Esophagus squamous epithelium (tissue), 5 donors: ENCODE results near the gene KIAA1614. TPM values are rescaled to one million over a fixed set of nuclear protein-coding genes. Genes with fewer than 3 reads are reported as not detected.

Experiments
- DNase-seq: peaks from one replicate; lab custom pipeline; 2025; lab: John Stamatoyannopoulos, UW
- H3K27ac ChIP-seq, 4 donors: fragments of 200-600 bp; sonication (generic); one replicate each; pipeline ENCODE4 v1.5.1; 2016 to 2019; ENCODE audit warnings: mild to moderate bottlenecking in 1 of 4
- H3K27me3 ChIP-seq, 4 donors: fragments of 200-600 bp; sonication (generic); 1 replicate in 3 of 4; 2 replicates in 1 of 4; pipeline versions ENCODE4 v1.5.1 to v1.6.0; 2017 to 2021; ENCODE audit warnings: antibody characterized with exemption in 1 of 4
- H3K36me3 ChIP-seq, 3 donors: fragments of 200-600 bp; sonication (generic); one replicate each; pipeline ENCODE4 v1.5.1; 2016 to 2019
- H3K4me1 ChIP-seq, 3 donors: fragments of 200-600 bp; sonication (generic); one replicate each; pipeline ENCODE4 v1.5.1; 2017 to 2019
- H3K4me3 ChIP-seq, 4 donors: fragments of 200-600 bp; sonication (generic); 1 replicate in 3 of 4; 2 replicates in 1 of 4; pipeline ENCODE4 v1.5.1; 2016 to 2019; ENCODE audit warnings: mild to moderate bottlenecking in 2 of 4, moderate library complexity in 1 of 4
- H3K9me3 ChIP-seq, 3 donors: fragments of 200-600 bp; sonication (generic); one replicate each; pipeline ENCODE4 v1.5.1; 2016 to 2019
- POLR2A ChIP-seq, 4 donors: fragments of 450-650 bp; IDR thresholded peaks; one replicate each; pipeline ENCODE4 v1.6.1; 2017; ENCODE audit warnings: antibody characterized with exemption in 4 of 4, mild to moderate bottlenecking in 4 of 4, moderate library complexity in 3 of 4
- WGBS, 2 donors: methylation state at CpG; one replicate each; pipeline ENCODE4 v1.1.5; 2018; 5-methylcytosine and 5-hydroxymethylcytosine counted together
- intact Hi-C: fragments of 100-400 bp; cut with DNase I; formaldehyde crosslinking; loops from one replicate; pipeline ENCODE4 v1.15.0; 2022
- total RNA-seq, 4 donors: library from RNA; depleted of rRNA; stranded (reverse); fragments of >200 nt; gene quantifications; one replicate each; pipeline ENCODE4 v1.1.0, GENCODE V29; 2016
- TF ChIP-seq, protein P1 (sequence below), 6 experiments: fragments of 450-650 bp in 4 of 6; fragments of 200-600 bp in 2 of 6; sonication (generic) in 2 of 6; IDR thresholded peaks; one replicate each; pipeline ENCODE4 v1.5.1; 2016 to 2019; ENCODE audit warnings: antibody characterized with exemption in 6 of 6, mild to moderate bottlenecking in 4 of 6, moderate library complexity in 4 of 6
- donor health status: DM: yes; HTN: yes; CAD: no.

The KIAA1614 gene
- total RNA-seq, 4 donors from 2014 or later = 0.66 to 7.6 (median 2.8) TPM

DNA sequence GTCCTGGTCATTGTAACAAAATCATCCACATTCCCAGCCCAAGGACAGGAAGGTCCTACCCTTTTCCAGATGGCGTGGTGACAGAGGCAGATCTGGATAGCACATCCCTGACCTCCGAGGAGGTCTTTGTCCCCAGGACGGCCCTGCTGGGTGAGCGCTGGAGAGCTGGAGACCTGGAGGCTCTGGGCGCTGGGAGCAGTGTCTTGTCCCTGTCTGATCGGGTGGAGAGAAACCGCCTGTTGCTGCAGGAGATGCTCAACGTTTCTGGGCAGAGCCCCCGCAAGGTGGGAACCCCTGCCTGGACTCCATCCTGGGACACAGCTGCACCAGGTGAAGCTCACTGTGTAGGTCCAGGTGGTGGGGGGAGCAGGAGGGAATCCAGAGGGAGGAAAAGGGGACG, 4.1 kb downstream of the KIAA1614 start:
- no peak for DNase-seq
- no peaks in the 10 kb centered on the region for H3K9me3 ChIP-seq
- peaks cover 4 to 30% (median 19%) of the 10 kb centered on the region in 3 donors for H3K4me1 ChIP-seq
- H3K36me3 ChIP-seq = peaks cover 0 to 33% (median 0%) of the 10 kb centered on the region in 3 donors
- H3K27me3 ChIP-seq = peaks cover 0 to 18% (median 0%) of the 10 kb centered on the region in 4 donors
- no peak for TF ChIP-seq POLR2A (IDR thresholded peaks at IDR 0.05)
- TF ChIP-seq, protein P1, sequence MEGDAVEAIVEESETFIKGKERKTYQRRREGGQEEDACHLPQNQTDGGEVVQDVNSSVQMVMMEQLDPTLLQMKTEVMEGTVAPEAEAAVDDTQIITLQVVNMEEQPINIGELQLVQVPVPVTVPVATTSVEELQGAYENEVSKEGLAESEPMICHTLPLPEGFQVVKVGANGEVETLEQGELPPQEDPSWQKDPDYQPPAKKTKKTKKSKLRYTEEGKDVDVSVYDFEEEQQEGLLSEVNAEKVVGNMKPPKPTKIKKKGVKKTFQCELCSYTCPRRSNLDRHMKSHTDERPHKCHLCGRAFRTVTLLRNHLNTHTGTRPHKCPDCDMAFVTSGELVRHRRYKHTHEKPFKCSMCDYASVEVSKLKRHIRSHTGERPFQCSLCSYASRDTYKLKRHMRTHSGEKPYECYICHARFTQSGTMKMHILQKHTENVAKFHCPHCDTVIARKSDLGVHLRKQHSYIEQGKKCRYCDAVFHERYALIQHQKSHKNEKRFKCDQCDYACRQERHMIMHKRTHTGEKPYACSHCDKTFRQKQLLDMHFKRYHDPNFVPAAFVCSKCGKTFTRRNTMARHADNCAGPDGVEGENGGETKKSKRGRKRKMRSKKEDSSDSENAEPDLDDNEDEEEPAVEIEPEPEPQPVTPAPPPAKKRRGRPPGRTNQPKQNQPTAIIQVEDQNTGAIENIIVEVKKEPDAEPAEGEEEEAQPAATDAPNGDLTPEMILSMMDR (IDR thresholded peaks at IDR 0.05) = no peak
- intact Hi-C loops = no loop called here
- no peak overlapping the region for H3K4me3 ChIP-seq
- 50% methylated on average over 1 of the region's 10 CpGs; no CpG with 5 or more reads in 1 of the 2 donors for WGBS, 2 donors
- no peak overlapping the region for H3K27ac ChIP-seq

DNA sequence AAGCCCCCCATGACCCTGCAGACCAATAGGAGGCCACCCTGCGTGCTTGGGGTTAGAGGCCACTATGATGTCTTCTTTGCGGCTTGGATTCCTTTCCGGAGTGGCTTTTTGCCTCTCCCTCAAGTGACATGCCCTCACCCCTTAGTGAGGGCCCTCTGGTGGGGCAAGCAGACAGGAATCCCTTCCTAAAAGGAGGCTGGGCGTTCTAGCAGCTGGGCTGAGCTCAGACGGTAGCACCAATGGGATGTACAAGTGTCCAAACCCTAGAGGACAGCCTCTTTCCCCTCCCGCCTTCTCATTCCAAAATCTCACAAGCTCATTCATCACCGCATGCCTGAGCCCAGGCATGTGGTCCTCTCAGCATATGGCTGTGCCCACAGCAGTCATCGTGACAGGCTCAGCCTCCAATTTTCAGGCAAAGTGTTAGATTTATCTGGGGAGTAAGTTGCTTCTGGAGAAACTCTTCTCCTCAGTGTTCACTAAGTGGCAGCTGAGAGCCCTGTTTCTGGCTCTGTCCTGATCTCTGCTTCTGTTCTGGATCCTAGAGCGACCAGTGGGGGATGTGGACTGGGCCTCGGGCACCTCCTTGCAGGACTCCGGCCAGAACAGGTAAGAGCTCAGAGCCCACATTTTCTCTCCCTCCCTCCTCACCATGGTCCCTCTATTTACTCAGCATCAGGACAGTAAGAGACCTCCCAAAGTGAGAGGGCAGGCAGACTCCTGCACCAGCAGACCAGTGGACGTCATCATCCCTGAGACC, 4.8 kb downstream of the KIAA1614 start:
- Histone ChIP-seq H3K27ac (no peak overlapping the region), H3K4me3 (no peak overlapping the region), H3K36me3 (peaks cover 0 to 33% (median 0%) of the 10 kb centered on the region in 3 donors), H3K9me3 (no peaks in the 10 kb centered on the region), H3K27me3 (peaks cover 0 to 11% (median 0%) of the 10 kb centered on the region in 4 donors), H3K4me1 (peaks cover 0 to 23% (median 12%) of the 10 kb centered on the region in 3 donors)
- DNase-seq = no peak
- intact Hi-C loops = no loop called here
- WGBS, 2 donors = 55 to 73% methylated on average over 7 to 8 of the region's 12 CpGs
- no peak for TF ChIP-seq POLR2A (IDR thresholded peaks at IDR 0.05)
- TF ChIP-seq, protein P1 (IDR thresholded peaks at IDR 0.05) = no peak

DNA sequence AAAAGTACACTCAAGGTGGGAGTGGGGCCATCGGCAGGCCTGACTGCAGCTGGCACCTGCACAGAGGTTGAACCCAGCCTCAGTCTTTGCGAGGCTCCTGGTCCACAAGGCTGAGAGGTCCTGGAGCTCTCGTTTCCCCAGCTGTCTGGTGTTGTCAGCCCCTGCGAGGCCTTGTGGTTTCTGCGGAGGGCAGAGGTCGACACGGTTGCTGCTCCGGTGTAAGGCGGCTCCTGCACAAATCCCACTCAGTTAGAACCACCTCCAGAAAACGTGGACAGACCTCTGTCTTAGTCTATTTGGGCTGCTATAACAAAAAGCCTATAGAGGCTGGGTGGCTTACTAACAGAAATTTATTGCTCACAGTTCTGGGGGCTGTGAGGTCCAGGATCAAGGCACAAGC, 5.8 kb downstream of the KIAA1614 start:
- H3K9me3 ChIP-seq = no peaks in the 10 kb centered on the region
- H3K27me3 ChIP-seq = peaks cover 0 to under 1% (median 0%) of the 10 kb centered on the region in 4 donors
- no peak overlapping the region for H3K27ac ChIP-seq
- no peak overlapping the region for H3K4me3 ChIP-seq
- TF ChIP-seq, protein P1 (IDR thresholded peaks at IDR 0.05) = no peak
- no peak for TF ChIP-seq POLR2A (IDR thresholded peaks at IDR 0.05)
- H3K36me3 ChIP-seq = peaks cover 0 to 33% (median 0%) of the 10 kb centered on the region in 3 donors
- WGBS, 2 donors = 65 to 90% methylated on average over 6 to 8 of the region's 10 CpGs
- no peak for DNase-seq
- peaks cover 4 to 20% (median 4%) of the 10 kb centered on the region in 3 donors for H3K4me1 ChIP-seq
- intact Hi-C loops = no loop called here

DNA sequence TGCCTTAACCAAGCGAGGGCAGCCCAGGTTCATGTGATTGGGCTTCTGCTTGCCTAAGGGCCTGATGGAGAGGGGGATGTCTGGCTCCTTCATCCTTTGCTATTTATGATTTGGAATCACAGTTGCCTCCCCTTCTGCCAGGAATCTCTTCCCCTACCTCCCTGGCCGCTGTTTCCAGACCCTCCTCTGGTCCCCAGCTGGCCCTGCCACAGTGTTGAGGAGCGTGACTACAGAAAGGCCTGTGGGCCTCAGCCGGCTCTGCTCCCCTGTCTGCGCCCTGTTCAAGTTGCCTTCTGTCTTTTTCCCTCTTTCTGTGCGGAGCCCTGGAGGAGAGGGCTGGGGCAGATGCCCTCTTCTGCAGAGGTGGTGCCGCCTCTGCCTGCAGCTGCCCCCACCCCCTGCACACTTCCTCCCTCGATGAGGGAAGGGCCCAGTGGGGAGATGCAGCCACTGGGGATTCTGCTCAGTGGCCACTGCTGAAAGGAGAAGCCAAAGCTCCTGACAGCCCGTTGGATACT, 6.5 kb downstream of the KIAA1614 start:
- Histone ChIP-seq H3K27me3 (no peaks in the 10 kb centered on the region), H3K4me3 (no peak overlapping the region), H3K27ac (no peak overlapping the region), H3K4me1 (peaks cover 0 to 17% (median 7%) of the 10 kb centered on the region in 3 donors), H3K9me3 (no peaks in the 10 kb centered on the region), H3K36me3 (peaks cover 0 to 33% (median 0%) of the 10 kb centered on the region in 3 donors)
- intact Hi-C loops = no loop called here
- WGBS, 2 donors = 87% methylated on average over 6 of the region's 9 CpGs; no CpG with 5 or more reads in 1 of the 2 donors
- no peak for DNase-seq
- TF ChIP-seq, protein P1 (IDR thresholded peaks at IDR 0.05) = no peak
- TF ChIP-seq POLR2A (IDR thresholded peaks at IDR 0.05) = no peak

DNA sequence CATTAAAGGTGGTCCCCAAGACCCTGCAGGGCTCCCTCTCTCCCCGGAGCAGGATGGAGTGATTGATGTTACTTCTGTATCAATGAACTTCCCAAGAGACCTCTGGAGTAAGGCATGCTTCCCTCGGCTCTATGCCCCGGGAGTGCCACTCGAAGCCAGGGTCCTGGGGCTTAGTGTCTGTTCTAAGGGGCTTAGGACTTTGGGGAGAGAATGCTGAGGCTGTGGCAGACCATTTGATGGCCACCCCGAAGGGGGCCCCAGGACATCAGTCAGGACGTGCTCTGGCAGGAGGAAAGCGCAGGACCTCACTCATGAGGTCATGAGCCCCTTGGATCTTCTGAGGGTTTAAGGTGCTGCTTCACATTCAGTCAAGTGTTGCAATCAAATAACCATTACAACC, 7.5 kb downstream of the KIAA1614 start:
- 83 to 100% methylated on average over 1 to 2 of the region's 7 CpGs for WGBS, 2 donors
- H3K4me3 ChIP-seq = no peak overlapping the region
- no peaks in the 10 kb centered on the region for H3K9me3 ChIP-seq
- H3K36me3 ChIP-seq = peaks cover 0 to 33% (median 0%) of the 10 kb centered on the region in 3 donors
- H3K4me1 ChIP-seq = peaks cover 0 to 19% (median 7%) of the 10 kb centered on the region in 3 donors
- H3K27ac ChIP-seq = no peak overlapping the region
- intact Hi-C loops = no loop called here
- no peak for TF ChIP-seq POLR2A (IDR thresholded peaks at IDR 0.05)
- TF ChIP-seq, protein P1 (IDR thresholded peaks at IDR 0.05) = no peak
- H3K27me3 ChIP-seq = no peaks in the 10 kb centered on the region
- DNase-seq = no peak
